Endothelial cell of umbilical vein (primary cell): ENCODE measurements around the gene SLC49A4. TPM values are rescaled to one million over a fixed set of nuclear protein-coding genes. Genes with fewer than 3 reads are reported as not detected.

Experiments
- BruUV-seq: library from RNA; stranded (reverse); fragments of 400-500 nt; replicated peaks from 2 replicates; lab custom pipeline; 2021; lab: Mats Ljungman, UMichigan
- CTCF ChIA-PET: fragments of 300-600, 350-600 bp; sonication (Branson Sonifier 250); formaldehyde crosslinking; loops from one replicate; lab custom pipeline; 2021; ENCODE audit warnings: antibody characterized with exemption, inconsistent platforms; lab: Charles Lee
- POLR2A ChIA-PET: fragments of 300-600, 350-600 bp; sonication (Branson Sonifier 250); formaldehyde crosslinking; loops from one replicate; lab custom pipeline; 2021; ENCODE audit warnings: antibody characterized with exemption, inconsistent platforms; lab: Charles Lee
- DNase-seq: peaks from one replicate; pipeline ENCODE4 v3.0.0-alpha.2; 2011; ENCODE audit warnings: low read depth, low spot score
- FAIRE-seq: peaks from 2 replicates; lab custom pipeline; 2011; peaks lifted over from hg19 to GRCh38; lab: Jason Lieb, UNC
- H2AFZ ChIP-seq: 2 replicates; pipeline ENCODE4 v1.6.0; 2012; ENCODE audit warnings: low read depth, low read length, control low read depth, inconsistent platforms
- H3K27ac ChIP-seq: 2 replicates; pipeline ENCODE4 v1.5.1; 2011; ENCODE audit warnings: low read depth, mild to moderate bottlenecking, control low read depth, low read length, moderate library complexity; ENCODE audit not compliant: insufficient read depth
- H3K27me3 ChIP-seq, 2 experiments: 2 replicates each; pipeline versions ENCODE4 v1.6.0 to v1.6.1; 2011; ENCODE audit warnings: low read length in 2 of 2, mixed read lengths in 1 of 2; ENCODE audit not compliant: control insufficient read depth in 2 of 2, insufficient read depth in 2 of 2
- H3K36me3 ChIP-seq, 2 experiments: 2 replicates in 1 of 2; 3 replicates in 1 of 2; pipeline ENCODE4 v1.5.1; 2011; ENCODE audit warnings: low read length in 2 of 2, mild to moderate bottlenecking in 1 of 2, moderate library complexity in 1 of 2; ENCODE audit not compliant: control insufficient read depth in 2 of 2, insufficient read depth in 2 of 2; ENCODE audit errors: extremely low read depth in 1 of 2
- H3K4me1 ChIP-seq: 3 replicates; pipeline ENCODE4 v1.5.1; 2011; ENCODE audit warnings: mild to moderate bottlenecking, low read length; ENCODE audit not compliant: control insufficient read depth, insufficient read depth; ENCODE audit errors: extremely low read depth
- H3K4me2 ChIP-seq: 2 replicates; pipeline ENCODE4 v1.6.1; 2011; ENCODE audit warnings: low read length, control low read depth, mixed read lengths; ENCODE audit not compliant: insufficient read depth
- H3K4me3 ChIP-seq, 3 experiments: fragments of 200-600 bp in 1 of 3; sonication (generic), shearing (Covaris generic) in 1 of 3; replicated peaks in 1 of 3; 2 replicates each; pipeline ENCODE4 v1.5.1; 2011 to 2016; ENCODE audit warnings: control low read depth in 3 of 3, low read length in 3 of 3, mild to moderate bottlenecking in 2 of 3, inconsistent platforms in 1 of 3, low read depth in 1 of 3, moderate library complexity in 1 of 3; ENCODE audit not compliant: insufficient read depth in 1 of 3
- H3K79me2 ChIP-seq: 2 replicates; pipeline ENCODE4 v1.6.0; 2012; ENCODE audit warnings: low read length, inconsistent platforms; ENCODE audit not compliant: control insufficient read depth, insufficient read depth
- H3K9ac ChIP-seq: replicated peaks from 2 replicates; pipeline ENCODE3; 2011; ENCODE audit warnings: low read length, control low read depth; ENCODE audit not compliant: insufficient read depth; ENCODE audit errors: extremely low read depth
- H3K9me1 ChIP-seq: replicated peaks from 3 replicates; pipeline ENCODE4 v1.6.0; 2011; ENCODE audit warnings: mild to moderate bottlenecking, low read length; ENCODE audit not compliant: control insufficient read depth, insufficient read depth; ENCODE audit errors: extremely low read depth
- H3K9me3 ChIP-seq: replicated peaks from 2 replicates; pipeline ENCODE4 v1.5.1; 2012; ENCODE audit warnings: low read length, inconsistent platforms; ENCODE audit not compliant: control insufficient read depth, insufficient read depth
- H4K20me1 ChIP-seq: replicated peaks from 2 replicates; pipeline ENCODE3; 2011; ENCODE audit warnings: mild to moderate bottlenecking, low read length; ENCODE audit not compliant: control insufficient read depth, insufficient read depth; ENCODE audit errors: extremely low read depth
- EZH2 ChIP-seq: IDR thresholded peaks from 2 replicates; pipeline ENCODE4 v1.6.1; 2012; ENCODE audit warnings: borderline replicate concordance, low read depth, mild to moderate bottlenecking, moderate library complexity, low read length, inconsistent platforms; ENCODE audit not compliant: severe bottlenecking
- FOS ChIP-seq: IDR thresholded peaks from 2 replicates; pipeline ENCODE4 v1.6.1; 2011; ENCODE audit warnings: mild to moderate bottlenecking, low read length, moderate library complexity, borderline replicate concordance; ENCODE audit not compliant: insufficient read depth
- GATA2 ChIP-seq: IDR thresholded peaks from 2 replicates; pipeline ENCODE4 v1.7.0; 2011; ENCODE audit warnings: low read depth, mild to moderate bottlenecking, moderate library complexity, mixed read lengths, low read length; ENCODE audit not compliant: insufficient read length, insufficient read depth
- JUN ChIP-seq: IDR thresholded peaks from 2 replicates; pipeline ENCODE4 v1.6.1; 2011; ENCODE audit warnings: borderline replicate concordance, low read depth; ENCODE audit not compliant: insufficient read length, insufficient read depth
- MYC ChIP-seq: IDR thresholded peaks from one replicate; pipeline ENCODE4 v1.6.1; 2011; ENCODE audit warnings: mild to moderate bottlenecking, low read depth, low read length
- POLR2A ChIP-seq: IDR thresholded peaks from 2 replicates; pipeline ENCODE4 v1.6.1; 2012; ENCODE audit warnings: low read depth, mild to moderate bottlenecking, control low read depth, low read length
- POLR2AphosphoS5 ChIP-seq: IDR thresholded peaks from 2 replicates; pipeline ENCODE4 v1.6.1; 2012; ENCODE audit warnings: low read depth, mild to moderate bottlenecking, control low read depth, low read length, moderate library complexity; ENCODE audit not compliant: insufficient read depth
- dilution Hi-C: fragments of 300-500 bp; cut with MboI; formaldehyde crosslinking; loops from one replicate; pipeline ENCODE4 v1.15.0; 2019; ENCODE audit warnings: low sequenced_read_pairs; ENCODE audit not compliant: extremely low pct_ligation_motif_present
- intact Hi-C: fragments of 100-400 bp; cut with micrococcal nuclease; formaldehyde crosslinking; loops from one replicate; pipeline ENCODE4 v1.10.0; 2022
- polyA plus RNA-seq, 4 experiments: library from polyadenylated mRNA; depleted of rRNA in 3 of 4; stranded (reverse) in 3 of 4; unstranded in 1 of 4; fragments of >200 nt; gene quantifications; 2 replicates each; pipeline versions ENCODE4 v1.2.1 to v1.2.3, GENCODE V29; 2011 to 2012; ENCODE audit warnings: missing spikeins in 1 of 4
- total RNA-seq: library from RNA; stranded (reverse); gene quantifications from 2 replicates; pipeline ENCODE4 v1.2.3, GENCODE V29; 2021
- TF ChIP-seq, protein P1 (sequence below), 2 donors: IDR thresholded peaks; 1 replicate in 1 of 2; 2 replicates in 1 of 2; pipeline ENCODE4 v1.5.1; 2011; ENCODE audit warnings: low read length in 2 of 2, mild to moderate bottlenecking in 2 of 2, moderate library complexity in 2 of 2, control low read depth in 1 of 2, inconsistent platforms in 1 of 2, low read depth in 1 of 2; ENCODE audit not compliant: insufficient read depth in 1 of 2; ENCODE audit errors: extremely low read depth in 1 of 2
- TF ChIP-seq, protein P2 (sequence below): IDR thresholded peaks from 2 replicates; pipeline ENCODE4 v1.6.1; 2011; ENCODE audit not compliant: insufficient read depth, insufficient read length

The SLC49A4 gene
- total and polyA plus RNA-seq, 2 donors (not counting 3 experiments of a cell fraction or from before 2014, with no cell fraction given), result 10.9 to 11.6 TPM

DNA sequence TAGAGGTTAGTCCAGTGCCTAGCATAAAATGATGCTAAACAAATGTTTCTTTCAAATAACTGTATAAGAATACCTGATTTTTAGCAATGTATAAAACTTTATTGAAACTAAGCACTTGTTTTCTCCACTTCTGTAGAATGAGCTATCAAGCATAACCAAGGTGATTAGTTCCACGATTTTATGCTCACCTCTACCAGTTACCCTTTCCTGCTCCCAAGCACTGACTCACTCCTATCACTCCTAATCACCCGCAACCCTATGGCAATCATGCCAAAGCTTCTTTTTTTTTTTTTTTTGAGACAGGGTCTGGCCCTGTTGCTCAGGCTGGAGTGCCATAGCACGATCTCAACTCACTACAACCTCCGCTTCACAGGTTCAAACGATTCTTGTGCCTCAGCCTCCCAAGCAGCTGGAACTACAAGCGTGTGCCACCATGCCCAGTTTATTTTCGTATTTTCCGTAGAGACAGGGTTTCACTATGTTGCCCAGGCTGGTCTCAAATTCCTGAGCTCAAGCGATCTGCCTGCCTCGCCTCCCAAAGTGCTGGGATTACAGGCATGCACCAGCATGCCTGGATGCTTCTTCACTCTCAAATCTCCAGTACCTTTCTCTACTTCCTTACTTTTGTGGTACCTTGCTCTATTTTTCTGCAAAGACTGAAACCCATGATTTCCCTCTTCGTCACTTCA lies 5.1 kb upstream of the SLC49A4 start:
- Histone ChIP-seq H3K4me2 (no peak overlapping the region), H3K27ac (no peak overlapping the region), H3K4me1 (peaks cover 14% of the 10 kb centered on the region), H3K4me3 (no peak overlapping the region), H3K36me3 (no peaks in the 10 kb centered on the region), H3K9ac (no peak overlapping the region), H3K9me1 (no peaks in the 10 kb centered on the region), H3K79me2 (no peaks in the 10 kb centered on the region), H2AFZ (no peak overlapping the region), H3K27me3 (no peaks in the 10 kb centered on the region), H3K9me3 (no peaks in the 10 kb centered on the region), H4K20me1 (no peaks in the 10 kb centered on the region)
- FAIRE-seq (no peak), DNase-seq (no peak)
- intact Hi-C loops, result loop anchor here (5.0 to 10.0 kb wide), 2 partner anchors 295 to 407 kb away; partner anchors contain the start of genes FAM162A and MIX23
- dilution Hi-C loops, result no loop called here
- TF ChIP-seq GATA2 (no peak), POLR2AphosphoS5 (no peak), MYC (no peak), EZH2 (no peak), POLR2A (no peak), FOS (no peak), JUN (no peak)
- TF ChIP-seq, protein P1, sequence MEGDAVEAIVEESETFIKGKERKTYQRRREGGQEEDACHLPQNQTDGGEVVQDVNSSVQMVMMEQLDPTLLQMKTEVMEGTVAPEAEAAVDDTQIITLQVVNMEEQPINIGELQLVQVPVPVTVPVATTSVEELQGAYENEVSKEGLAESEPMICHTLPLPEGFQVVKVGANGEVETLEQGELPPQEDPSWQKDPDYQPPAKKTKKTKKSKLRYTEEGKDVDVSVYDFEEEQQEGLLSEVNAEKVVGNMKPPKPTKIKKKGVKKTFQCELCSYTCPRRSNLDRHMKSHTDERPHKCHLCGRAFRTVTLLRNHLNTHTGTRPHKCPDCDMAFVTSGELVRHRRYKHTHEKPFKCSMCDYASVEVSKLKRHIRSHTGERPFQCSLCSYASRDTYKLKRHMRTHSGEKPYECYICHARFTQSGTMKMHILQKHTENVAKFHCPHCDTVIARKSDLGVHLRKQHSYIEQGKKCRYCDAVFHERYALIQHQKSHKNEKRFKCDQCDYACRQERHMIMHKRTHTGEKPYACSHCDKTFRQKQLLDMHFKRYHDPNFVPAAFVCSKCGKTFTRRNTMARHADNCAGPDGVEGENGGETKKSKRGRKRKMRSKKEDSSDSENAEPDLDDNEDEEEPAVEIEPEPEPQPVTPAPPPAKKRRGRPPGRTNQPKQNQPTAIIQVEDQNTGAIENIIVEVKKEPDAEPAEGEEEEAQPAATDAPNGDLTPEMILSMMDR (IDR thresholded peaks at IDR 0.05; ENCODE audit: extremely low read depth in 1 of 2, insufficient read depth in 1 of 2, low read depth in 1 of 2, low read length in 2 of 2), result no peak
- TF ChIP-seq, protein P2, sequence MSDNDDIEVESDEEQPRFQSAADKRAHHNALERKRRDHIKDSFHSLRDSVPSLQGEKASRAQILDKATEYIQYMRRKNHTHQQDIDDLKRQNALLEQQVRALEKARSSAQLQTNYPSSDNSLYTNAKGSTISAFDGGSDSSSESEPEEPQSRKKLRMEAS, result no peak
- ChIA-PET POLR2A (no interaction called here), CTCF (no interaction called here)
- BruUV-seq, result no TSS peak
